ENCODE measurements around the gene SRSF2. TPM values are rescaled to one million over a fixed set of nuclear protein-coding genes. Genes with fewer than 3 reads are reported as not detected.
A peak's percentile ranks its signal among the peaks of the same experiment; 100 is the strongest.

SRSF2 gene
- total RNA-seq, 1 donor from 2014 or later: 329 TPM

DNA sequence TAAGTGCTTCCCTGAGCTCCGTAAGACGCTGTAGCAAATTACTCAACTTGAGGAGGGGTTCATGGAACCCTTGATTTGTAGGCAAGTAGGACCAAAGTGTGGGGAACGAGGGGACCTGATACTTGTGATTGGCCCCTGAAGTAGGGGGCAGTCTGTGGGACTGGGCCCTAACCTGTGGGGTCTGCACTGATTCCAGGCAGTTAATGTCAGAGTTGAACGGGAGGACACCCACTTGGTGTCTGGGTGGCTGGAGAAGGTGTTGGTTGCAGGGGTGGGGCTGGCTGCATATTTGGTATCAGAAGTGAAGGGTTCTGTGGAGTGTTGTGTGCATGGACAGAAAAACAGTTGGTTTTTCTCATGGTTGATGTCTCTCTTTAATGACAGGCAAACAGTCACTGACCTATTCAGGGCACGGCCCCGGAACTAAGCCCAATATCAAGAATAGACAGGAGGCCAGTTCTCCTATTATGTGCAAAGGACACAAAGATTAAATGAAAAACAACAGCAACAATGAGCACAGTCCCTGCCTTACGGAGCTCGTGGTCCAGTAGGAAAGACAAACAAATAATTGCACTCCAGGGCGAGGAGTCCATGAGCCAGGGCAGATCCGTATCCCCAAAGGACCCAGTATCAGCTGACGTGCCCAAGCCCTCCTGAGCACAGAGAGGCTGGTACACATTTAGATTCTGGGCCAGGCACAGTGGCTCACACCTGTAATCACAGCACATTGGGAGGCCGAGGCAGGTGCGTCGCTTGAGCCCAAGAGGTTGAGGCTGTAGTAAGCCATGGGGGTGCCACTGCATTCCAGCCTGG lies 45.5 kb downstream of the SRSF2 start:
- H3K27me3 Mint-ChIP-seq (ENCODE audit: insufficient read depth, low read depth): peaks cover 11% of the 10 kb centered on the region
- H3K4me3 Mint-ChIP-seq: no peak overlapping the region
- Histone ChIP-seq H3K9ac (no peak overlapping the region), H3F3A (ENCODE audit: low read depth) (no peaks in the 10 kb centered on the region), H2AFZ (replicated peaks) (no peak overlapping the region), H3K27me3 (no peaks in the 10 kb centered on the region), H3K4me3 (no peak overlapping the region), H3K36me3 (no peaks in the 10 kb centered on the region), H3K27ac (no peak overlapping the region), H3K9me3 (ENCODE audit: low read depth) (no peaks in the 10 kb centered on the region), H3K79me2 (ENCODE audit: low read depth) (no peaks in the 10 kb centered on the region), H3K4me1 (peaks cover 17% of the 10 kb centered on the region), H4K20me1 (ENCODE audit: low read depth) (peaks cover 4% of the 10 kb centered on the region), H3K4me2 (no peak overlapping the region)
- H3K36me3 Mint-ChIP-seq: peaks cover 2% of the 10 kb centered on the region
- DNase-seq (ENCODE audit: low spot score): no peak
- TF ChIP-seq CTCF (IDR thresholded peaks at IDR 0.05): no peak
- no peak for TF ChIP-seq EZH2 (IDR thresholded peaks at IDR 0.05)
- TF ChIP-seq EZH2phosphoT487 (IDR thresholded peaks at IDR 0.05): no peak
- peaks cover 43% of the 10 kb centered on the region for H3K4me1 Mint-ChIP-seq
- peak overlapping the region; percentile 42 for H3K27ac Mint-ChIP-seq
- H3K9me3 Mint-ChIP-seq: no peaks in the 10 kb centered on the region

DNA sequence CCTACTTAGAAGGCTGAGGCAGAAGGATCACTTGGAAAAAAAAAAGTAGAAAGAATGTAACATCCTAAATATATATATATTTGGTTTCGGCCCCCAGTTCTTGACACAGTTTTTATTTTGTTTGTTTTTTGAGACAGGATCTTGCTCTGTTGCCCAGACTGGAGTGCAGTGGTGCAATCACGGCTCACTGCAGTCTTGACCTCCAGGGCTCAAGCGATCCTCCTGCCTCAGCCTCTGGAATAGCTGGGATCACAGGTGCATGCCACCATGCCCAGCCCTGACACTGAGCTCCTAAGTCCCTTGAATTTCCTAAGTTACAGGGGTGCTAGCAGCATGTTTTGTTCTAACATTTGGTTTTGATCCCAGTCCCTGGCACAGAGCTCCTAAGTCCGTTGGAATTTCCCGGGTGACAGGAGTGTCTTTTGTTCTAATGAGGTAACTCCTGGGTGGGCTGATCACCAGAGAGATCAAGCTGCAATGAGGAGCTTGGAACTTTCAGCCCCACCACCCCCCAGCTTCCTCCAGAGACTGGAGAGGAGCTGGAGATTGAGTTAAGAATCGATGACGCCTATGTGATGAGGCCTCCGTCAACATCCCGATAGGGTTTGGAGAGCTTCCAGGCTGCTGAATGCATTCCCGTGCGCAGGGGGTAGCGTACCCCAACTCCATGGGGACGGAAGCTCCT lies 46.4 kb downstream of the SRSF2 start:
- H3K4me3 Mint-ChIP-seq: peak overlapping the region; percentile 46
- peaks cover 2% of the 10 kb centered on the region for H3K36me3 Mint-ChIP-seq
- no peaks in the 10 kb centered on the region for H3K9me3 ChIP-seq (ENCODE audit: low read depth)
- H3K27me3 Mint-ChIP-seq (ENCODE audit: insufficient read depth, low read depth): peaks cover 11% of the 10 kb centered on the region
- H3K9ac ChIP-seq: no peak overlapping the region
- no peak overlapping the region for H3K4me2 ChIP-seq
- H3F3A ChIP-seq (ENCODE audit: low read depth): no peaks in the 10 kb centered on the region
- H4K20me1 ChIP-seq (ENCODE audit: low read depth): peaks cover 4% of the 10 kb centered on the region
- peaks cover 43% of the 10 kb centered on the region for H3K4me1 Mint-ChIP-seq
- peak; percentile 63 for DNase-seq (ENCODE audit: low spot score)
- no peaks in the 10 kb centered on the region for H3K9me3 Mint-ChIP-seq
- no peaks in the 10 kb centered on the region for H3K27me3 ChIP-seq
- no peaks in the 10 kb centered on the region for H3K79me2 ChIP-seq (ENCODE audit: low read depth)
- no peak overlapping the region for H3K4me3 ChIP-seq
- no peak for TF ChIP-seq EZH2phosphoT487 (IDR thresholded peaks at IDR 0.05)
- no peak for TF ChIP-seq CTCF (IDR thresholded peaks at IDR 0.05)
- no peak for TF ChIP-seq EZH2 (IDR thresholded peaks at IDR 0.05)
- H3K36me3 ChIP-seq: no peaks in the 10 kb centered on the region
- H3K4me1 ChIP-seq: peaks cover 17% of the 10 kb centered on the region
- no peak overlapping the region for H3K27ac ChIP-seq
- peak overlapping the region; percentile 29 for H3K27ac Mint-ChIP-seq
- no peak overlapping the region for H2AFZ ChIP-seq (replicated peaks)

DNA sequence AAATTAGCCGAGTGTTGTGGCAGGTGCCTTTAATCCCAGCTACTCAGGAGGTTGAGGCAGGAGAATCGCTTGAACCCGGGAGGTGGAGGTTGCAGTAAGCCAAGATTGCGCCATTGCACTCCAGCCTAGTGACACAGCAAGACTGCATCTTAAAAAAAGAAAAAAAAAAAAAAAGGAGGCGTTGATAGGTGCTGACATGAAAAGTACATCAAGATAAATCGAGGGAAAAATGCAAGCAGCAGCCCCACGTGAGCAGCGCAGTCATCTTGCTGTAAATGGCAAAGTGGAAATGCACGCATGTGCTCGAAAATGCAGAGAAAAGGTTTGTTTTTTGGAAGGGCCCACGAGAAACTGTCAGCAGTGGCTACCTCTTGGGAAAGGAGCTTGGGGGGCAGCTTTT lies 47.3 kb downstream of the SRSF2 start:
- Histone ChIP-seq H3K4me3 (no peak overlapping the region), H3K4me1 (peaks cover 17% of the 10 kb centered on the region), H3K9me3 (ENCODE audit: low read depth) (no peaks in the 10 kb centered on the region), H3K79me2 (ENCODE audit: low read depth) (no peaks in the 10 kb centered on the region), H3F3A (ENCODE audit: low read depth) (peaks cover 3% of the 10 kb centered on the region), H3K27ac (no peak overlapping the region), H4K20me1 (ENCODE audit: low read depth) (peaks cover 4% of the 10 kb centered on the region), H2AFZ (replicated peaks) (no peak overlapping the region), H3K9ac (no peak overlapping the region), H3K27me3 (no peaks in the 10 kb centered on the region), H3K36me3 (no peaks in the 10 kb centered on the region), H3K4me2 (no peak overlapping the region)
- H3K27ac Mint-ChIP-seq: no peak overlapping the region
- no peak overlapping the region for H3K4me3 Mint-ChIP-seq
- H3K36me3 Mint-ChIP-seq: no peaks in the 10 kb centered on the region
- H3K4me1 Mint-ChIP-seq: peaks cover 42% of the 10 kb centered on the region
- TF ChIP-seq EZH2phosphoT487 (IDR thresholded peaks at IDR 0.05) (no peak), CTCF (IDR thresholded peaks at IDR 0.05) (no peak), EZH2 (IDR thresholded peaks at IDR 0.05) (no peak)
- H3K9me3 Mint-ChIP-seq: no peaks in the 10 kb centered on the region
- H3K27me3 Mint-ChIP-seq (ENCODE audit: insufficient read depth, low read depth): peaks cover 11% of the 10 kb centered on the region
- DNase-seq (ENCODE audit: low spot score): no peak
